RKO (cell line): ENCODE data around the gene SCN7A.
"Not testable (repeated sequence)": the region's sequence is repeated elsewhere in the genome, so short reads cannot be mapped to it uniquely, and the experiment has no call there.

Experiments
- DNase-seq: peaks from one replicate; pipeline ENCODE4 v3.0.0-alpha.2; 2016; ENCODE audit warnings: low spot score

The SCN7A gene

GRCh38 chr2:166454006-166454595 is 39.9 kb downstream of the SCN7A start:
- no peak for DNase-seq

GRCh38 chr2:166451468-166451867 is 42.6 kb downstream of the SCN7A start:
- DNase-seq, result peak; percentile 12

GRCh38 chr2:166449439-166449838 is 44.6 kb downstream of the SCN7A start:
- DNase-seq, result no peak

GRCh38 chr2:166448106-166448505 is 45.9 kb downstream of the SCN7A start:
- no peak for DNase-seq

- no peak for DNase-seq
Observed at GRCh38 chr2:166444306-166444705, 49.7 kb downstream of the SCN7A start.

- DNase-seq, result no peak
Observed at GRCh38 chr2:166440313-166440712, 53.7 kb downstream of the SCN7A start.

- DNase-seq, result no peak
Observed at GRCh38 chr2:166439078-166439477, 55.0 kb downstream of the SCN7A start.

- DNase-seq, result no peak
Observed at GRCh38 chr2:166436976-166437375, 57.1 kb downstream of the SCN7A start.

- no peak for DNase-seq
Observed at GRCh38 chr2:166436189-166436588, 57.9 kb downstream of the SCN7A start.

GRCh38 chr2:166434491-166434890 is 59.6 kb downstream of the SCN7A start:
- no peak for DNase-seq

GRCh38 chr2:166433457-166433856 is 60.6 kb downstream of the SCN7A start:
- no peak for DNase-seq

GRCh38 chr2:166432331-166432730 is 61.7 kb downstream of the SCN7A start:
- no peak for DNase-seq

GRCh38 chr2:166424841-166425240 is 69.2 kb downstream of the SCN7A start:
- no peak for DNase-seq

GRCh38 chr2:166419616-166419934 is 74.5 kb downstream of the SCN7A start:
- peak; percentile 63 for DNase-seq

GRCh38 chr2:166418853-166419615 is 75.0 kb downstream of the SCN7A start:
- no peak for DNase-seq

- peak; percentile 54 for DNase-seq
Observed at GRCh38 chr2:166417669-166418068, 76.4 kb downstream of the SCN7A start.

GRCh38 chr2:166413255-166413654 is 80.8 kb downstream of the SCN7A start:
- DNase-seq, result no peak

- DNase-seq, result no peak
Observed at GRCh38 chr2:166411473-166412230, 82.4 kb downstream of the SCN7A start.

GRCh38 chr2:166410828-166411472 is 83.1 kb downstream of the SCN7A start:
- peak; percentile 87 for DNase-seq

GRCh38 chr2:166407746-166408145 is 86.3 kb downstream of the SCN7A start:
- DNase-seq, result not testable (repeated sequence)

GRCh38 chr2:166406374-166406773 is 87.7 kb downstream of the SCN7A start:
- DNase-seq, result no peak

GRCh38 chr2:166405569-166405926 is 88.5 kb downstream of the SCN7A start:
- no peak for DNase-seq
